NCI-H187 (cell line): ENCODE data around the gene OR2W1.

Source experiments
- DNase-seq, 2 experiments: peaks; one replicate each; lab custom pipeline; 2025; lab: John Stamatoyannopoulos, UW

The OR2W1 gene

GRCh38 chr6:28996844-28997510, 48.0 kb downstream of the OR2W1 start:
- DNase-seq: no peak

GRCh38 chr6:28995093-28995650, 49.8 kb downstream of the OR2W1 start:
- DNase-seq: no peak
